SK-N-MC (cell line): ENCODE data around the gene ARHGEF17.

Experiments used
- EZH2 ChIP-seq: fragments of 200-600 bp; sonication (generic); IDR thresholded peaks from one replicate; pipeline ENCODE4 v1.6.1; 2017; ENCODE audit warnings: antibody characterized with exemption
- POLR2AphosphoS5 ChIP-seq: IDR thresholded peaks from 2 replicates; pipeline ENCODE4 v1.6.1; 2012; ENCODE audit warnings: mild to moderate bottlenecking, low read depth, low read length, borderline replicate concordance

- TF ChIP-seq EZH2 (no peak), POLR2AphosphoS5 (no peak)
Measured at GRCh38 chr11:73414977-73415651, 107.0 kb downstream of the ARHGEF17 start.
